22Rv1 (cell line): ENCODE results near the gene MKRN2OS.

ENCODE experiments used
- ZFX ChIP-seq: fragments of 450-650 bp; IDR thresholded peaks from 2 replicates; pipeline ENCODE4 v1.6.1; 2017; ENCODE audit warnings: antibody characterized with exemption, borderline replicate concordance
- TF ChIP-seq, protein P1 (sequence below): fragments of 450-650 bp; IDR thresholded peaks from 2 replicates; pipeline ENCODE4 v1.5.1; 2017; ENCODE audit warnings: mild to moderate bottlenecking

DNA sequence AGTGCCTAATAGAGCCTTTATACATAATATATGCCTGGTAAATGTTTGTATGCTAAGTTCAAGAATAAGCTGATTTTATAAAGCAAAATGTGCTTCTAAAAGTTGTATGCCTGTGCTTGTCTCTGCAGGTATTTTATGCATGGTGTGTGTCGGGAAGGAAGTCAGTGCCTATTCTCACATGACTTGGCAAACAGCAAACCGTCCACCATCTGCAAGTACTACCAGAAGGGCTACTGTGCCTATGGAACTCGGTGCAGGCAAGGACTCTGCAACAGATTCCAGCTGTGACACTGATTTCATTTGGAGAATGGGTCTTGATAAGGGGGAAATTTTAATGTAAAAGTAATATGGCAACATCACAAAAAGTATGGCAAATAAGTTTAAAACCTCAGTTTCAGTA, 23.4 kb upstream of the MKRN2OS start:
- TF ChIP-seq, protein P1, sequence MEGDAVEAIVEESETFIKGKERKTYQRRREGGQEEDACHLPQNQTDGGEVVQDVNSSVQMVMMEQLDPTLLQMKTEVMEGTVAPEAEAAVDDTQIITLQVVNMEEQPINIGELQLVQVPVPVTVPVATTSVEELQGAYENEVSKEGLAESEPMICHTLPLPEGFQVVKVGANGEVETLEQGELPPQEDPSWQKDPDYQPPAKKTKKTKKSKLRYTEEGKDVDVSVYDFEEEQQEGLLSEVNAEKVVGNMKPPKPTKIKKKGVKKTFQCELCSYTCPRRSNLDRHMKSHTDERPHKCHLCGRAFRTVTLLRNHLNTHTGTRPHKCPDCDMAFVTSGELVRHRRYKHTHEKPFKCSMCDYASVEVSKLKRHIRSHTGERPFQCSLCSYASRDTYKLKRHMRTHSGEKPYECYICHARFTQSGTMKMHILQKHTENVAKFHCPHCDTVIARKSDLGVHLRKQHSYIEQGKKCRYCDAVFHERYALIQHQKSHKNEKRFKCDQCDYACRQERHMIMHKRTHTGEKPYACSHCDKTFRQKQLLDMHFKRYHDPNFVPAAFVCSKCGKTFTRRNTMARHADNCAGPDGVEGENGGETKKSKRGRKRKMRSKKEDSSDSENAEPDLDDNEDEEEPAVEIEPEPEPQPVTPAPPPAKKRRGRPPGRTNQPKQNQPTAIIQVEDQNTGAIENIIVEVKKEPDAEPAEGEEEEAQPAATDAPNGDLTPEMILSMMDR: no peak
- TF ChIP-seq ZFX: no peak
